GM13977 (cell line): ENCODE data around the gene KATNBL1.
"Not testable (repeated sequence)": the region's sequence is repeated elsewhere in the genome, so short reads cannot be mapped to it uniquely, and the experiment has no call there.

ENCODE experiments used
- DNase-seq: peaks from one replicate; pipeline ENCODE4 v3.0.0; 2012; ENCODE audit warnings: low spot score
- CTCF ChIP-seq: IDR thresholded peaks from 2 replicates; pipeline ENCODE4 v1.5.1; 2012; ENCODE audit warnings: mild to moderate bottlenecking, control low read depth; ENCODE audit not compliant: insufficient read depth; ENCODE audit errors: extremely low read depth, missing control alignments
- in situ Hi-C: fragments of 300-500 bp; cut with MboI; formaldehyde crosslinking; loops from one replicate; pipeline ENCODE4 v1.12.0; 2022; ENCODE audit warnings: low sequenced_read_pairs, low pct_unique_long_range_greater_than_20kb, mixed read lengths, inconsistent platforms; ENCODE audit not compliant: unreplicated experiment

Gene KATNBL1

GRCh38 chr15:34133511-34133910, 76.4 kb downstream of the KATNBL1 start:
- in situ Hi-C loops: no loop called here
- TF ChIP-seq CTCF: no peak
- DNase-seq: no peak

GRCh38 chr15:34132881-34133280, 77.0 kb downstream of the KATNBL1 start:
- in situ Hi-C loops: no loop called here
- no peak for TF ChIP-seq CTCF
- no peak for DNase-seq

- in situ Hi-C loops: no loop called here
- DNase-seq: no peak
- no peak for TF ChIP-seq CTCF
Observed at GRCh38 chr15:34128898-34129297, 81.0 kb downstream of the KATNBL1 start.

- TF ChIP-seq CTCF: no peak
- DNase-seq: no peak
- in situ Hi-C loops: no loop called here
Observed at GRCh38 chr15:34126522-34126921, 83.4 kb downstream of the KATNBL1 start.

- TF ChIP-seq CTCF: no peak
- DNase-seq: no peak
- in situ Hi-C loops: no loop called here
Observed at GRCh38 chr15:34125945-34126344, 84.0 kb downstream of the KATNBL1 start.

GRCh38 chr15:34124651-34125050, 85.2 kb downstream of the KATNBL1 start:
- in situ Hi-C loops: loop anchor here (25.0 kb wide), 1 partner anchor 88 kb away; the partner anchor contains the start of gene KATNBL1
- TF ChIP-seq CTCF: no peak

GRCh38 chr15:34122771-34123183, 87.1 kb downstream of the KATNBL1 start:
- in situ Hi-C loops: loop anchor here (25.0 kb wide), 1 partner anchor 90 kb away; the partner anchor contains the start of gene KATNBL1
- TF ChIP-seq CTCF: no peak
- no peak for DNase-seq

More at GRCh38 chr15:34124651-34125050, 85.2 kb downstream of the KATNBL1 start:
- DNase-seq: no peak

GRCh38 chr15:34121786-34122185, 88.1 kb downstream of the KATNBL1 start:
- not testable (repeated sequence) for DNase-seq
- in situ Hi-C loops: loop anchor here (25.0 kb wide), 1 partner anchor 91 kb away; the partner anchor contains the start of gene KATNBL1

GRCh38 chr15:34120420-34120819, 89.5 kb downstream of the KATNBL1 start:
- DNase-seq: not testable (repeated sequence)
- in situ Hi-C loops: loop anchor here (25.0 kb wide), 1 partner anchor 92 kb away; the partner anchor contains the start of gene KATNBL1
